ENCODE results near the gene PSG1.
"Not testable (repeated sequence)": the region's sequence is repeated elsewhere in the genome, so short reads cannot be mapped to it uniquely, and the experiment has no call there.

PSG1 gene

GRCh38 chr19:42923106-42923505, 43.6 kb upstream of the PSG1 start:
- H3K36me3 ChIP-seq (ENCODE audit: insufficient read depth, low read length); H3K9ac ChIP-seq (ENCODE audit: low read depth, low read length); H3K79me2 ChIP-seq (ENCODE audit: insufficient read depth, low read length); H4K20me1 ChIP-seq (ENCODE audit: insufficient read depth, low read length); H3K4me2 ChIP-seq (ENCODE audit: insufficient read depth, low read length); H3K27ac ChIP-seq (ENCODE audit: low read length); H2AFZ ChIP-seq (ENCODE audit: low read depth, low read length); H3K27me3 ChIP-seq (ENCODE audit: insufficient read depth, low read length, poor library complexity); H3K9me3 ChIP-seq (ENCODE audit: insufficient read depth, low read length, severe bottlenecking); H3K4me1 ChIP-seq (ENCODE audit: insufficient read depth, low read length); ATAC-seq (ENCODE audit: insufficient read depth, low read depth); H3K4me3 ChIP-seq (ENCODE audit: low read depth in 1 of 2, low read length in 2 of 2): not testable (repeated sequence)
- TF ChIP-seq, protein P1, sequence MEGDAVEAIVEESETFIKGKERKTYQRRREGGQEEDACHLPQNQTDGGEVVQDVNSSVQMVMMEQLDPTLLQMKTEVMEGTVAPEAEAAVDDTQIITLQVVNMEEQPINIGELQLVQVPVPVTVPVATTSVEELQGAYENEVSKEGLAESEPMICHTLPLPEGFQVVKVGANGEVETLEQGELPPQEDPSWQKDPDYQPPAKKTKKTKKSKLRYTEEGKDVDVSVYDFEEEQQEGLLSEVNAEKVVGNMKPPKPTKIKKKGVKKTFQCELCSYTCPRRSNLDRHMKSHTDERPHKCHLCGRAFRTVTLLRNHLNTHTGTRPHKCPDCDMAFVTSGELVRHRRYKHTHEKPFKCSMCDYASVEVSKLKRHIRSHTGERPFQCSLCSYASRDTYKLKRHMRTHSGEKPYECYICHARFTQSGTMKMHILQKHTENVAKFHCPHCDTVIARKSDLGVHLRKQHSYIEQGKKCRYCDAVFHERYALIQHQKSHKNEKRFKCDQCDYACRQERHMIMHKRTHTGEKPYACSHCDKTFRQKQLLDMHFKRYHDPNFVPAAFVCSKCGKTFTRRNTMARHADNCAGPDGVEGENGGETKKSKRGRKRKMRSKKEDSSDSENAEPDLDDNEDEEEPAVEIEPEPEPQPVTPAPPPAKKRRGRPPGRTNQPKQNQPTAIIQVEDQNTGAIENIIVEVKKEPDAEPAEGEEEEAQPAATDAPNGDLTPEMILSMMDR (IDR thresholded peaks at IDR 0.05; ENCODE audit: borderline replicate concordance, extremely low read depth, low read length, poor library complexity, severe bottlenecking): peak; percentile 65
- DNase-seq: peak; percentile 31

DNA sequence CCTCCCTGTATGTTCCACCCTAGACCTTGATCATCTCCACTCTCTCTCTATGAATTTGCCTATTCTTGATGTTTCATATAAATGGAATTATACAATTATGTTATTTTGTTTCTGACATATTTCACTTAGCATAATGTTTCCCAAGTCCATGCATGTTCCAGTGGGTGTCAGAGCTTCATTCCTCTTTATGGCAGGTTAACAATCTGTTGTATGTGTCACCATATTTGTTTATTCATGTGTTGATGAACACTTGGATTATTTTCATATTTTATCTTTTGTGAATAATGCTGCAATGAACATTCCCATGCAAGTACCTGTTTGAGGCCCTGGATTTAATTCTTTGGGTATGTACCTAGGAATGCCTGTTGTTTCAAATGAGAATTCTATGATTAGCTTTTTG, 41.5 kb upstream of the PSG1 start:
- H3K36me3 ChIP-seq (ENCODE audit: insufficient read depth, low read length); H3K79me2 ChIP-seq (ENCODE audit: insufficient read depth, low read length); ATAC-seq (ENCODE audit: insufficient read depth, low read depth); H3K27ac ChIP-seq (ENCODE audit: low read length); H4K20me1 ChIP-seq (ENCODE audit: insufficient read depth, low read length); H3K9me3 ChIP-seq (ENCODE audit: insufficient read depth, low read length, severe bottlenecking); DNase-seq; H2AFZ ChIP-seq (ENCODE audit: low read depth, low read length); H3K4me2 ChIP-seq (ENCODE audit: insufficient read depth, low read length); H3K9ac ChIP-seq (ENCODE audit: low read depth, low read length); H3K4me1 ChIP-seq (ENCODE audit: insufficient read depth, low read length); H3K27me3 ChIP-seq (ENCODE audit: insufficient read depth, low read length, poor library complexity); H3K4me3 ChIP-seq (ENCODE audit: low read depth in 1 of 2, low read length in 2 of 2): not testable (repeated sequence)

DNA sequence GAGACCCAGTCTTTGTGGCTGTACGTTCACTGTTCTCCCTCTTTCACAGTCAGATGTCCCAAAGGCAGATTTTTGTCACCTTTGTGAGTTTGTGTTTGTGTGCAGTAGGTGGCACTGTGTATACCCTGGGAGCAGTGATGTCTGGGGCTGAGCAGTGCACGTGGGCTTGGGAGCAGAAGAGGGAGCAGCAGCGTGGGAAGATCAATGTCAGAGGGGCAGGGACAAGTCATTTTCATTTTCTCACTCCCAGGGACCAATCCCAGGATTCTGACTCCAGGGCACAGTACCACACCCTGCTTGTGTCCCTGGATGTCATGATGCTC, 40.2 kb upstream of the PSG1 start:
- H3K4me2 ChIP-seq (ENCODE audit: insufficient read depth, low read length): no peak overlapping the region
- DNase-seq (no peak), ATAC-seq (ENCODE audit: insufficient read depth, low read depth) (no peak)
- no peaks in the 10 kb centered on the region for H3K36me3 ChIP-seq (ENCODE audit: insufficient read depth, low read length)
- H2AFZ ChIP-seq (ENCODE audit: low read depth, low read length): no peak overlapping the region
- no peak overlapping the region for H3K4me3 ChIP-seq (ENCODE audit: low read depth in 1 of 2, low read length in 2 of 2)
- H3K27me3 ChIP-seq (ENCODE audit: insufficient read depth, low read length, poor library complexity): no peaks in the 10 kb centered on the region
- H3K9me3 ChIP-seq (ENCODE audit: insufficient read depth, low read length, severe bottlenecking): no peaks in the 10 kb centered on the region
- H3K79me2 ChIP-seq (ENCODE audit: insufficient read depth, low read length): no peaks in the 10 kb centered on the region
- no peak for TF ChIP-seq EZH2 (IDR thresholded peaks at IDR 0.05; ENCODE audit: borderline replicate concordance, low read depth, low read length, severe bottlenecking)
- TF ChIP-seq, protein P1 (IDR thresholded peaks at IDR 0.05; ENCODE audit: borderline replicate concordance, extremely low read depth, low read length, poor library complexity, severe bottlenecking): peak; percentile 17
- H3K27ac ChIP-seq (ENCODE audit: low read length): no peak overlapping the region
- H3K4me1 ChIP-seq (ENCODE audit: insufficient read depth, low read length): no peaks in the 10 kb centered on the region
- no peak overlapping the region for H3K9ac ChIP-seq (ENCODE audit: low read depth, low read length)
- H4K20me1 ChIP-seq (ENCODE audit: insufficient read depth, low read length): no peaks in the 10 kb centered on the region

DNA sequence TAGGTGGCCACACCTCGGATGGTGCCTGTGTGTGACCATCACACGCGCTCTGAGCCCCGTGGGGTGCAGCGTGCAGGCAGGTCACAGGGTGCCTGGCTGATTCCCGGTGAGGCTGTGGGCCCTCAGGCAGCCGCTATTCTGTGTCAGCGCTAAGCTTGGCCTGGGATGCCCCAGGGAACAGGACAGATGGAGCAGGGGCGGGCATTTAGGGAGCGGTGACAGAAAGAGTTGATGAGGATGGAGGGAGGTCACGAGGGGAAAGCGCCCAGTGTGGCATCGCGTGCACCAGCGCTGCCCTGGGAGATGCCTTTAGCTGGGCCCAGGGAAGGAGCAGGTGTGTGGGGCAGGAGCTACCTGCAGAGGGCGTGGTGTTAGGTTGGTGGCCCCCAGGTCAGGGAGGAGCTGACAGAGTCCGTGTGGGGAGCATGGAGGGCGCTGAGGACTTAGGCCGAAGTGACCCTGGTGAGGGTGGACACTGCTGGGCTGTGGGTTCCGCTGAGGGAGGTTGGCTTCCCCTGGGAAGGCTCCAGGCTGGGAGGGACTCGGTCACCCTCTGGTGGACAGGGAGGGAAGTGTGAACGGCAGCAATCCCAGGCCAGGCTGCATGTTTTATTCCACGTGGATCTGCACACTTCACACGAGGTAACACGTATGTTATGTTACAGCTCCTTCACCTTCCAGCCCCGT, 39.7 kb upstream of the PSG1 start:
- DNase-seq; H4K20me1 ChIP-seq (ENCODE audit: insufficient read depth, low read length); H3K79me2 ChIP-seq (ENCODE audit: insufficient read depth, low read length); H3K27ac ChIP-seq (ENCODE audit: low read length); H3K27me3 ChIP-seq (ENCODE audit: insufficient read depth, low read length, poor library complexity); H2AFZ ChIP-seq (ENCODE audit: low read depth, low read length); ATAC-seq (ENCODE audit: insufficient read depth, low read depth); H3K9me3 ChIP-seq (ENCODE audit: insufficient read depth, low read length, severe bottlenecking); H3K4me3 ChIP-seq (ENCODE audit: low read depth in 1 of 2, low read length in 2 of 2); H3K4me1 ChIP-seq (ENCODE audit: insufficient read depth, low read length); H3K9ac ChIP-seq (ENCODE audit: low read depth, low read length); H3K4me2 ChIP-seq (ENCODE audit: insufficient read depth, low read length); H3K36me3 ChIP-seq (ENCODE audit: insufficient read depth, low read length): not testable (repeated sequence)
- TF ChIP-seq, protein P1 (IDR thresholded peaks at IDR 0.05; ENCODE audit: borderline replicate concordance, extremely low read depth, low read length, poor library complexity, severe bottlenecking): peak; percentile 45

GRCh38 chr19:42918377-42919069, 39.0 kb upstream of the PSG1 start:
- H3K9me3 ChIP-seq (ENCODE audit: insufficient read depth, low read length, severe bottlenecking); ATAC-seq (ENCODE audit: insufficient read depth, low read depth); H3K27ac ChIP-seq (ENCODE audit: low read length): not testable (repeated sequence)

GRCh38 chr19:42917634-42918033, 38.1 kb upstream of the PSG1 start, which contains the start of gene PSG6:
TSS of gene PSG6 (minus strand) at chr19:42917894. CDS start at chr19:42917792, 102 bp downstream.
- not testable (repeated sequence) for H3K9ac ChIP-seq (ENCODE audit: low read depth, low read length); H3K36me3 ChIP-seq (ENCODE audit: insufficient read depth, low read length); H3K4me2 ChIP-seq (ENCODE audit: insufficient read depth, low read length); ATAC-seq (ENCODE audit: insufficient read depth, low read depth); H4K20me1 ChIP-seq (ENCODE audit: insufficient read depth, low read length); DNase-seq; H3K79me2 ChIP-seq (ENCODE audit: insufficient read depth, low read length); H3K4me1 ChIP-seq (ENCODE audit: insufficient read depth, low read length); H2AFZ ChIP-seq (ENCODE audit: low read depth, low read length); H3K27me3 ChIP-seq (ENCODE audit: insufficient read depth, low read length, poor library complexity); H3K4me3 ChIP-seq (ENCODE audit: low read depth in 1 of 2, low read length in 2 of 2); H3K9me3 ChIP-seq (ENCODE audit: insufficient read depth, low read length, severe bottlenecking); H3K27ac ChIP-seq (ENCODE audit: low read length)

More at GRCh38 chr19:42918377-42919069, 39.0 kb upstream of the PSG1 start:
- not testable (repeated sequence) for H3K36me3 ChIP-seq (ENCODE audit: insufficient read depth, low read length); DNase-seq; H3K27me3 ChIP-seq (ENCODE audit: insufficient read depth, low read length, poor library complexity); H3K9ac ChIP-seq (ENCODE audit: low read depth, low read length); H2AFZ ChIP-seq (ENCODE audit: low read depth, low read length); H3K4me3 ChIP-seq (ENCODE audit: low read depth in 1 of 2, low read length in 2 of 2); H3K4me2 ChIP-seq (ENCODE audit: insufficient read depth, low read length); H4K20me1 ChIP-seq (ENCODE audit: insufficient read depth, low read length); H3K4me1 ChIP-seq (ENCODE audit: insufficient read depth, low read length); H3K79me2 ChIP-seq (ENCODE audit: insufficient read depth, low read length)

Data from DND-41 (cell line).